Thymus (tissue), 11 donors: Measurements from ENCODE around the gene SKOR2. TPM values are rescaled to one million over a fixed set of nuclear protein-coding genes. Genes with fewer than 3 reads are reported as not detected.

Source experiments
- DNase-seq, 9 donors: peaks; one replicate each; pipeline ENCODE4 v3.0.0-alpha.2; 2013; ENCODE audit warnings: low spot score in 9 of 9, low read depth in 6 of 9, missing footprints in 1 of 9
- H3K27ac ChIP-seq, 2 donors: one replicate each; pipeline ENCODE4 v1.5.1; 2013; ENCODE audit warnings: control low read depth in 1 of 2, low read depth in 1 of 2, low read length in 1 of 2, mild to moderate bottlenecking in 1 of 2, moderate library complexity in 1 of 2
- H3K27me3 ChIP-seq, 2 donors: one replicate each; pipeline ENCODE4 v1.5.1; 2013; ENCODE audit warnings: low read length in 1 of 2; ENCODE audit not compliant: control insufficient read depth in 2 of 2, insufficient read depth in 1 of 2
- H3K36me3 ChIP-seq, 2 donors: one replicate each; pipeline ENCODE4 v1.5.1; 2013; ENCODE audit warnings: low read length in 1 of 2, mild to moderate bottlenecking in 1 of 2, moderate library complexity in 1 of 2; ENCODE audit not compliant: control insufficient read depth in 2 of 2, insufficient read depth in 2 of 2
- H3K4me1 ChIP-seq, 2 donors: one replicate each; pipeline ENCODE4 v1.5.1; 2013; ENCODE audit warnings: low read length in 2 of 2; ENCODE audit not compliant: control insufficient read depth in 2 of 2, insufficient read depth in 2 of 2
- H3K4me3 ChIP-seq, 2 donors: one replicate each; pipeline ENCODE4 v1.5.1; 2013; ENCODE audit warnings: low read length in 2 of 2, control low read depth in 1 of 2, mild to moderate bottlenecking in 1 of 2
- H3K9me3 ChIP-seq, 2 donors: one replicate each; pipeline ENCODE4 v1.5.1; 2013; ENCODE audit warnings: low read length in 1 of 2, mild to moderate bottlenecking in 1 of 2; ENCODE audit not compliant: control insufficient read depth in 2 of 2, insufficient read depth in 1 of 2
- WGBS: extraction: QIAGEN DNeasy Blood & Tissue Kit; methylation state at CpG from one replicate; pipeline ENCODE4 v1.1.7; 2013; 5-methylcytosine and 5-hydroxymethylcytosine counted together
- polyA plus RNA-seq: library from polyadenylated mRNA; stranded (reverse); fragments of 200-250 nt; gene quantifications from one replicate; pipeline ENCODE4 v1.2.3, GENCODE V29; 2013
- total RNA-seq: library from RNA; stranded (reverse); fragments of 120-200 nt; gene quantifications from one replicate; pipeline ENCODE4 v1.2.4, GENCODE V29; 2013
- donor health status: healthy.

Gene SKOR2
- total and polyA plus RNA-seq, 2 donors: under 0.01 TPM; not detected in 1

DNA sequence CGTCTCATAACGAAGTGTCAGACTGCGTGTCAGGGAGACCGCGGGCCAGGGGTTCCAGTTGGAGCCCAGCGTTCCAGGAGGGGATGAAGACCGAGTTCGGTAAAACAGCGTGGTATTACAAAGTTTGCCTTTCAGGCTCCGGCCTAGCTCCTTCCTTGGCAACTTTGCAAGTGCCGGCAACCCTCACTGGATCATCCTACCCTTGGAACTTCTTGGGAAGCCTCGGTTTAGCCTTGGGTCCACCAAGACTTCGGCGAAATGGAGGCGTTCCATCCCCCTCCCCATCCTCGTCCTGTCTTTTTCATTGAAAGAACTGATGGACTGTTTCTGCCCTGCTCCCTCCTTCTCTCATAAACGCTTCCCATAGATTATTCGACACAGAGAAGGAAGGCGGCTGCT, 10.4 kb upstream of the SKOR2 start:
- 8% methylated on average over 19 of the region's 19 CpGs for WGBS
- Histone ChIP-seq H3K27me3 (peaks cover 58 to 71% of the 10 kb centered on the region in 2 donors), H3K36me3 (no peaks in the 10 kb centered on the region)

GRCh38 chr18:47260924-47261701, 9.7 kb upstream of the SKOR2 start:
- H3K27me3 ChIP-seq: peaks cover 57 to 72% of the 10 kb centered on the region in 2 donors
- H3K36me3 ChIP-seq: no peaks in the 10 kb centered on the region
- H3K27ac ChIP-seq: no peak overlapping the region
- no peak for DNase-seq
- no peak overlapping the region for H3K4me3 ChIP-seq
- WGBS: 11% methylated on average over 64 of the region's 64 CpGs
- peaks cover 0 to 3% of the 10 kb centered on the region in 2 donors for H3K9me3 ChIP-seq
- H3K4me1 ChIP-seq: no peaks in the 10 kb centered on the region

More for the DNA sequence above, 10.4 kb upstream of the SKOR2 start:
- Histone ChIP-seq H3K27ac (no peak overlapping the region), H3K9me3 (peaks cover 0 to 3% of the 10 kb centered on the region in 2 donors), H3K4me3 (no peak overlapping the region), H3K4me1 (no peaks in the 10 kb centered on the region)
- DNase-seq: no peak

DNA sequence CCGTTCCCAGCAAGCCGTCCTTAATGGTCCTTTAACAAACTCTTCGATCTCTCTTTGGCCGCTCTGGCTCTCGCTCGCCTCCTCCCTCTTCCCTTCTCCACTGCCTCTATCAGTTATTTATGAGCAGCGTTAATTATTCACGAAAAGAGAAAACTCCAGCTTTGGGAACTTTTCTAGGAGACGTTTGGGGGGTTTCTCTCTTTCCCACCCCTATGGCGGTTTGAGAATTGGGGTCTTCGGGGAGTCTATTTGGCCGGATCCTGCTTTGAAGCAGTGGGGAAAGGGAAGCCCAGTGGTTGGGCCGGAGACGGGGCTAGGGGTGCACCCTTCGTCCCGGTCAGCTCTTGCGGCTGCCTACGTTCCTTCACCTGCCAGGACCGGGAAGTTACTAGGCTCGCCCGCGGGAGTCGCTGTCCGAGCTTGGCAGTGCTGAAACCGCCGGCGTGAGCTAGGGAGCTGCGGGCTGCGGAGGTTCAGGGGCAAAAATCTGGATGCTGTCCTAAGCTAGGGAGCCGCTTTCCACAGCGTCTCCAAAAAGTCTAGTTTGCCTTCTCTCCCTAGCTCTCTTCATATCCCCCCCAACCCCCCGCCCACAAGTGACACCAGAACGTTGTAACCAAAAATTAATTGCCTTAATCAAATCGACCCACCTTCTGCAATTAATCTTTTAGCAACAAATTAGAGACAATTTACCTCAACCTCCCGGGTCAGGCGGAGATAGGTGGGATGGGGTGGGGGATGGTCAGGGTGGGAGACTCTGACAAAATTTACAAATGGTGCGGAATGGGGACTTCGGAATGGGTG, 8.9 kb upstream of the SKOR2 start:
- Histone ChIP-seq H3K27ac (no peak overlapping the region), H3K27me3 (peaks cover 56 to 73% of the 10 kb centered on the region in 2 donors), H3K36me3 (no peaks in the 10 kb centered on the region), H3K4me1 (no peaks in the 10 kb centered on the region), H3K4me3 (no peak overlapping the region), H3K9me3 (peaks cover 0 to 3% of the 10 kb centered on the region in 2 donors)
- DNase-seq: peak in 4 of 9 donors; percentile 3 to 39 (median 22)
- 8% methylated on average over 38 of the region's 38 CpGs for whole genome bisulfite sequencing

GRCh38 chr18:47254341-47254939, 3.0 kb upstream of the SKOR2 start:
- Histone ChIP-seq H3K4me1 (no peaks in the 10 kb centered on the region), H3K4me3 (no peak overlapping the region), H3K27me3 (peaks cover 60 to 75% of the 10 kb centered on the region in 2 donors), H3K27ac (no peak overlapping the region), H3K36me3 (no peaks in the 10 kb centered on the region), H3K9me3 (peaks cover 0 to 2% of the 10 kb centered on the region in 2 donors)
- WGBS: 3% methylated on average over 31 of the region's 31 CpGs
- DNase-seq: peak in 8 of 9 donors; percentile 12 to 64 (median 27)

GRCh38 chr18:47253101-47253654, 1.7 kb upstream of the SKOR2 start:
- Histone ChIP-seq H3K36me3 (no peaks in the 10 kb centered on the region), H3K27me3 (peaks cover 71 to 80% of the 10 kb centered on the region in 2 donors), H3K4me1 (no peaks in the 10 kb centered on the region), H3K4me3 (no peak overlapping the region), H3K27ac (no peak overlapping the region), H3K9me3 (peaks cover 4 to 7% of the 10 kb centered on the region in 2 donors)
- DNase-seq: no peak
- 8% methylated on average over 11 of the region's 11 CpGs for WGBS

DNA sequence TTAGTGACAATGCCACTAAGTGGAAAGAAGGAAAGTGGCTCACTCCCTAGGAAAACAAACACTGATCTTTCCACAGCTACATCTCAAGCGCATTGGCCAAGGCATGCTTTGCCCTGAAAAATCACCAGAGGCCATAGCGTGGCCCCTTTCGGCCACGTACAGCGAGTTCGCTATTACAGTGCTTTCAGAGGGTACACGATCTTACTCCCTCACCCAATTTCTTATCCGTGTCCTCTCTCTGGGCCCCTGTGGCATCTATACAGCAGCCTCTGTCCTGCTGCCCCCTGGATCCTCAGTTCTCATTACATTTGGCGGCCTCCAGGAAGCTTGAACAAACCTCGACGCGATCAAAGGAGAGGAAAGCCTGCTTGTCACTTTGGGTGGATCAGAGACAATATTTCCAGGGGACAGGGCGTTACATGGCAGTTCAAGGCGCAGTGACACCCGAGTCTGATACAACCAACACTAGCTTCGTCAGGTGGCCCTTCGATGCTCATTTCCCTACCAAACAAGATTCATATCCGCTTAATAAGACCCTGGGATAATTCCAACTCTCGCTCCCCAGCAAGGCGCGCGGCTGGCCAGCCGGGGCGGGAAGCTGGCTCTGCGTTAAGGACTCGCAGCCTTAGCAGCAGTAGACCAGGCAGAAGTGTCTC, 941 bp downstream of the SKOR2 start:
- H3K36me3 ChIP-seq: no peaks in the 10 kb centered on the region
- no peak overlapping the region for H3K27ac ChIP-seq
- no peak for DNase-seq
- 10% methylated on average over 26 of the region's 26 CpGs for WGBS
- no peak overlapping the region for H3K4me3 ChIP-seq
- no peaks in the 10 kb centered on the region for H3K4me1 ChIP-seq
- peaks cover 4 to 7% of the 10 kb centered on the region in 2 donors for H3K9me3 ChIP-seq
- H3K27me3 ChIP-seq: peaks cover 92 to 95% of the 10 kb centered on the region in 2 donors

DNA sequence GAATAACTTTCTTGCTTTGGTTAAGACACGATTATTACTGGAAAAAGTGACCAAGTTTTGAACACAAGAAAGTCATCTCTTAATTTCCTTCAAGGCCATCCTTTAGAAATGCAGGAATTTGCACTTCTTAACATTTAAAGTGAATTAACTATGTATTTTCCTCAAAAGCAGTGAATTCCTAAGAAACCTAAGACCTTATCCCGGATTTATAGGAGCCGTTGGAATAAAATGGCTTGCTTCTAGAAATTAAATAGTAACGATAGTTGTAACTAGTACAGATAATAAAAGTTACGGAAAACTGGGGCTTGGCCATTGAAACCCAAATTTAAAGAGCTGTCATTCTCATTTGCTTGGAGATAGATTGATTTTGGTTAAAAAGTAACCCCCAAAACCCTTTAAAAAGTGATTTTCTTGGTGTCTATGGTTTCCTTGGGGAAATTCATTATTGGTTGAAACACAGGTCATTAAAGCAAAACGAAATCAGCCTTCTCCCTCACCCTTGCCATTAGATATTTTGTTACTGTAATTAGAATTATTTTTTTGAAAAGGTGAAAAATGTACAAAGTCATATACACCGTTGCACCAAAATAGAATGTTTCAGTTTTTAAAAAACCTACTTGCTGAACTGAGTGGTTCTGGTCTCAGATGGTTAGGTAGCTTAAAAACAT, 2.0 kb downstream of the SKOR2 start:
- Histone ChIP-seq H3K9me3 (peaks cover 4 to 7% of the 10 kb centered on the region in 2 donors), H3K4me3 (no peak overlapping the region), H3K4me1 (no peaks in the 10 kb centered on the region), H3K27ac (no peak overlapping the region), H3K27me3 (peaks cover 88 to 94% of the 10 kb centered on the region in 2 donors), H3K36me3 (no peaks in the 10 kb centered on the region)
- whole genome bisulfite sequencing: 11% methylated on average over 7 of the region's 7 CpGs
- no peak for DNase-seq

- Histone ChIP-seq H3K27me3 (peaks cover 82 to 92% of the 10 kb centered on the region in 2 donors), H3K9me3 (peaks cover 4 to 7% of the 10 kb centered on the region in 2 donors), H3K4me1 (no peaks in the 10 kb centered on the region), H3K4me3 (no peak overlapping the region), H3K27ac (no peak overlapping the region), H3K36me3 (no peaks in the 10 kb centered on the region)
- WGBS: 13% methylated on average over 62 of the region's 62 CpGs
- no peak for DNase-seq
Observed at GRCh38 chr18:47248604-47249313, 2.7 kb downstream of the SKOR2 start.
